Measurements from ENCODE around the gene CELF4.

GRCh38 chr18:37465958-37466357, 99.6 kb downstream of the CELF4 start:
- no peak for TF ChIP-seq CTCF (conservative IDR thresholded peaks at IDR 0.05)
- no peak for TF ChIP-seq ZFX (IDR thresholded peaks at IDR 0.05)

Measured in C4-2B (cell line).